ENCODE data around the gene FBXO8.

FBXO8 gene

GRCh38 chr4:174212061-174212460 is 71.4 kb downstream of the FBXO8 start:
- FAIRE-seq (no peak), DNase-seq (ENCODE audit: insufficient read length, low spot score) (no peak)

DNA sequence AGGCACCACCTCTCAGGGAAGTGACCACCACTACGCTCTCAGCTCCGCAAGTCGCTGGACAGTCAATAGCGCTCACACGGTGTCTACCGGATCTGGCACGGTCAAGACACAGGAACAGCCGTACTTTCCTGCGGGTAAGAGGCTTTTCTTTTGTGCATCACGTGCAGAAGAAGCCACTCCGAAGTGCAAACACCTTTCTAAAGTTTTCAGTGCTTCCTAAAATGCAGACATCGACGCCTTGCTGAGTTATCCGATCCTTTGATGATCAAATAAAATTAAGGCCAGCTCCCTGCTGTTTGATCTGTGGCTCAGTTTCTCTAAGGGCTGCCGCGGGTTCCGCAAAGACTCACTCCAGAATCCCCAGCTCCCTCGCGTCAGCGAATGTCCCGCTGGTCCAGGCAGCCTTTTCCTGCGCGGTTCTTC is 71.8 kb downstream of the FBXO8 start:
- DNase-seq (ENCODE audit: insufficient read length, low spot score), result no peak
- no peak for FAIRE-seq

- no peak for FAIRE-seq
- no peak for DNase-seq (ENCODE audit: insufficient read length, low spot score)
These were observed 72.4 kb downstream of the FBXO8 start for GRCh38 chr4:174210952-174211490.

DNA sequence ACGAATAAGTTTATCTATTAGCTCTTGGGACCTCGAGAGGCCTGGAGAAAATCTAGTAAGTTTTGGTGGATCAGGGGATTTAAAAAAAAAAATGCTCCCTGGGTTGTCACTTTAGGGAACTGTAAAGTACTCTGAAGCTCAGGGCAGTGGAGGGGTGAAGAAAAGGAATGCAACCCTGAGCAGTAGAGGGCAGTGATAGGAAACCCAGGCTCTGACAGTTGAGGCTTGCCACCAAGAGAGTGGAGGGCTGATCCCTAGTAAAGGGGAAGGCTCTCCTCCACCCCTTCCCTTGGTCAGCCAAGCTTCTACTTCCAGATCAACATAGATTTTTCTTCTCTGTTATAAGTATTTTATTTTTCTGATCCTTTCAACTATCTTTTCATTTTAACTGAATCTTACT is 73.1 kb downstream of the FBXO8 start:
- FAIRE-seq (no peak), DNase-seq (ENCODE audit: insufficient read length, low spot score) (no peak)

GRCh38 chr4:174209341-174209740 is 74.1 kb downstream of the FBXO8 start:
- DNase-seq (ENCODE audit: insufficient read length, low spot score) (no peak), FAIRE-seq (no peak)

DNA sequence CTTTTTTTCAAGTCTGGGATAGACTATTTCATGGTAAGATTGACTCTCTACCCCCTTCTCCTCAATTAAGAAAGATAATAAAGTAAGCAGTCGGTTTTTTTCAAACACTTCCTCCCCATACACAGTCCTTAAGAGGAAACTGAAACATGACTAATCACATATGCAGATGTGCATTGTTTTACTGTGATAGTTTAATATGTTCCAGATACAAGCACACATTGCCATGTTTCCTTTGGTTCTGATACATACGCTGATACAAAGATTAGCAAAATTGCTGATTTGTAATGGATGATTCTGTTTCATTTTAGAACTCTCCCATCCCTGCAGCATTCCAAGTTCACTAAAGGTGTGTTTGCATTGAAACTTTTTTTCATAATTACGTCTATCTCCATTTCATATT is 76.1 kb downstream of the FBXO8 start:
- no peak for DNase-seq (ENCODE audit: insufficient read length, low spot score)
- FAIRE-seq, result no peak

- FAIRE-seq (no peak), DNase-seq (ENCODE audit: insufficient read length, low spot score) (no peak)
These were observed 79.2 kb downstream of the FBXO8 start for GRCh38 chr4:174204164-174204831.

- DNase-seq (ENCODE audit: insufficient read length, low spot score) (no peak), FAIRE-seq (no peak)
These were observed 81.6 kb downstream of the FBXO8 start for GRCh38 chr4:174201871-174202270.

DNA sequence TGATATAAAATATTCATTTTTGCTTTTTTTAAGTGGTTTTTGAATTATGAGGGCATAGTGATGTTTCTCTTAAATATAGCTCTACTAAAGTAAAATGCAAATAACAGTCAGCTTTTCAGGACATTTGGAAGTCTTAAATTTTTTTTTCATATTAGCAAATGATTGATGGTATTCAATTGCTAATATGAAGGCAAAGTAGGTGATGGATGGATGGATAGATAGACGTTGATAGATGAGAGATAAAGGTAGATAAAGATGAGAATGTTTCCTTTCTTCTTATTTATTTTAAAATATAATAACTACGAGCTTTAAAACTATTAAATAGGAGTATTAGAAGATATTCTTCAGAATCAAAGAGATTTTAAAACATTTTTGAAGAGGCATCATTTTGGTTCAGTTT is 83.7 kb downstream of the FBXO8 start:
- DNase-seq (ENCODE audit: insufficient read length, low spot score) (no peak), FAIRE-seq (no peak)

GRCh38 chr4:174198828-174199227 is 84.6 kb downstream of the FBXO8 start:
- no peak for DNase-seq (ENCODE audit: insufficient read length, low spot score)
- FAIRE-seq, result no peak

DNA sequence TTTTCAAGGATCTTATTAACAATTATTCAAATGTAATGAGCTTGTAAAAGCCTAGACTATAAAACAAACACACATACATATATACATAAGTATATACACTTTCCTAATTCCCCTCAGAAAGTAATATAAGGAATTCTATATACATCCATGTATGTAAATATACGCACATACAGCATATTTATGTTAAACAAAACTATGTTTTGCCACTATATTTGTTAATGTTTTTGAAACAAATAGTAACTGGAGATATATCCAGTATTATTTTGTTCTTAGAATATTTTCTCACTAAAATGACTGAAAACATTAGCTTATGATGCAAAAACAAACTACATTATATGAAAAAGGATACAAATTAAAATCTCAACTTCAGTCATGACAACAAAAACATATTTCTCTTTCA is 85.1 kb downstream of the FBXO8 start:
- FAIRE-seq (no peak), DNase-seq (ENCODE audit: insufficient read length, low spot score) (no peak)

DNA sequence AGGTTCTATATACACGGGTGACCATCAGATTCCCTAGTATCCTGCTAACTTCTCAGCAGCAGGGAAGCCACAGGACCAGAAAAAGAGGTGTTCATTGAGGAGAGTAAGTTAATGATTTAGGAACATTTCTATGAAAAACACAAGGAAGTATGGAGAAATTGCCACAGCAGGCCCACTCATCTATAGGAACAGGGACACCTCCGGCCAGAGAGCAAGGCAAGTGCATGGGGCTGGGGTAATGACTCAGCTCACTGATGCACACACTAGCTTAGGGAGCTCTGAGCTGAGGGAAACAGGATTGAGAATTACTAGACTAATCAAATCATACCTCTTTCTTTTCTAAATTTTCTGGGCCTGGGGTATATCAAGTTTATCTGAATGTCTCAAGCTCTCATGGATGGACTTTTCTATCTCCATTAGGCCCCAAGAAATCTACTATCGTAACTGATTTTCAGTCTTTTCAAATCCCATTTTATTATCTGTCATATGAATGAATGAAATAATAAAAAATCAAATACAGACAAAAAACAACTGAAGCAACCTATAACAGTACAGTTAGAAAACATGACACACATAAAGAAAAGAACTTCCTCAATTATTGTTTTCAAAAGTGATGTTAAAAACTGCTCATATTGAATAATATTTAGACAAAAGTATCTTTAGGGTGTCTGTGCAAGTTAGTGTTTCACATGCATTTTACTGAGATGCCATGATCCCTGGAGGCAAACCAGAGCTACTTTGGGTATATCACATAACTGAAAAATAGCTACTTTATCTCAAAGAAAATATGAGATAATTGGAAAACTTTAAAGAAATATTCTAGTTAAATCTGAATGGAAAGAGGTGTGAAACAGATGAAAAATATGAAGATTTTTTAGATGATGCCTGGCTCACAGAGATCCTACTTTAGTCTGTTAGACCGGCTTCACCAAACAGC is 89.8 kb downstream of the FBXO8 start:
- no peak for FAIRE-seq
- DNase-seq (ENCODE audit: insufficient read length, low spot score), result no peak

DNA sequence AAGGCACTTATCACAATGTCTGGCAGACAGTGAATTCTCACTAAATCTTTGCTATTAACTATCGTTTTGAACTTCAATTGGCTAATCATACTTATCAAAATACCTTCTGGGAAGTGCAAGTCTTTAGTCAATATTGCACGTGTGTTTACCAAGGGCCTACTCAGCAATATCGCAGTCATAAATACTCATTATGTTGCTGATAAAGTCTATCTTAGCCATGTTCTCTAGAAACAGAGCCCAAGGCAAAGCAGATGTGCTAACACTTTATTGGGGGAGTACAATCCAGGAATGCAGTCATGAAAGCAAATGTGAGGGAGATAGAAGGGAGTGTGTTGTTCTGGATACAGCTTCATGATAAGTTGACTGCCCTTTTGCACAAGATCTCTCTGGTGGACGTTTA is 90.5 kb downstream of the FBXO8 start:
- DNase-seq (ENCODE audit: insufficient read length, low spot score) (no peak), FAIRE-seq (no peak)

GRCh38 chr4:174190832-174191500 is 92.5 kb downstream of the FBXO8 start:
- FAIRE-seq, result no peak
- DNase-seq (ENCODE audit: insufficient read length, low spot score), result no peak

DNA sequence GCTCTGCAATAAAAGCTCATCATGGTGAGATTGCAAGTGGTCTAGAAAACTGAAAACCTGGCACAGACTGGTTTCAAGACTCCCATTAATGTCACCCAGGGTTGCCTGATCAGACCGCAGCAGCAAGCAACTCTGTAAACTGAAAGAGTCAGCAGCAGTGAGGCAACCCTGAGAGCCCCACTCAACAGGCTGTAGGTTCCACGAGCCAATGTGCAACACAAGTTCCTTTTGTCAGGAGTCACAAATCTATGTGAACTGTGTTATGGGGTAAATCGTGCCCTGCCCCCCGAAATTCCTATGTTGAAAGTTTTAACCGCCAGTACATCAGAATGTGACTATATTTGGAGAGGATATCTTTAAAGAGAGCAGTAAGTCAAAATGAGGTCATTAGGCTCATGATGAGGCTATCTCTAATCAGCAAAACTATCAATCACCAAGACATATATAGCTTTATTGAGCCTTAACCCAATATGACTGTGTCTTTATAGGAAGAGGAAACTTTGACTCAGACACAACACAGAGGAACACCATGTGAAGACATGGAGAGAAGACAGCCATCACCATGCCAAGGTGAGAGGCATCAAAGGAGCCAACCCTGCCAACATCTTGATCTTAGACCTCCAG is 94.0 kb downstream of the FBXO8 start:
- no peak for DNase-seq (ENCODE audit: insufficient read length, low spot score)
- no peak for FAIRE-seq
